ENCODE results near the gene CDKN3.
"Not testable (repeated sequence)": the region's sequence is repeated elsewhere in the genome, so short reads cannot be mapped to it uniquely, and the experiment has no call there.

CDKN3 gene

GRCh38 chr14:54450535-54450934, 53.7 kb downstream of the CDKN3 start:
- DNase-seq, result no peak
- no peak overlapping the region for H3K27ac ChIP-seq
- intact Hi-C loops (cut with DNase I; ENCODE audit: low total_unique reads), result no loop called here

GRCh38 chr14:54451121-54451601, 54.4 kb downstream of the CDKN3 start:
- Histone ChIP-seq H3K4me1 (no peaks in the 10 kb centered on the region), H3K36me3 (no peaks in the 10 kb centered on the region), H3K9me3 (no peaks in the 10 kb centered on the region), H3K27ac (no peak overlapping the region), H3K4me3 (no peak overlapping the region), H3K27me3 (no peaks in the 10 kb centered on the region)
- TF ChIP-seq, protein P1, sequence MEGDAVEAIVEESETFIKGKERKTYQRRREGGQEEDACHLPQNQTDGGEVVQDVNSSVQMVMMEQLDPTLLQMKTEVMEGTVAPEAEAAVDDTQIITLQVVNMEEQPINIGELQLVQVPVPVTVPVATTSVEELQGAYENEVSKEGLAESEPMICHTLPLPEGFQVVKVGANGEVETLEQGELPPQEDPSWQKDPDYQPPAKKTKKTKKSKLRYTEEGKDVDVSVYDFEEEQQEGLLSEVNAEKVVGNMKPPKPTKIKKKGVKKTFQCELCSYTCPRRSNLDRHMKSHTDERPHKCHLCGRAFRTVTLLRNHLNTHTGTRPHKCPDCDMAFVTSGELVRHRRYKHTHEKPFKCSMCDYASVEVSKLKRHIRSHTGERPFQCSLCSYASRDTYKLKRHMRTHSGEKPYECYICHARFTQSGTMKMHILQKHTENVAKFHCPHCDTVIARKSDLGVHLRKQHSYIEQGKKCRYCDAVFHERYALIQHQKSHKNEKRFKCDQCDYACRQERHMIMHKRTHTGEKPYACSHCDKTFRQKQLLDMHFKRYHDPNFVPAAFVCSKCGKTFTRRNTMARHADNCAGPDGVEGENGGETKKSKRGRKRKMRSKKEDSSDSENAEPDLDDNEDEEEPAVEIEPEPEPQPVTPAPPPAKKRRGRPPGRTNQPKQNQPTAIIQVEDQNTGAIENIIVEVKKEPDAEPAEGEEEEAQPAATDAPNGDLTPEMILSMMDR (IDR thresholded peaks at IDR 0.05), result no peak
- DNase-seq, result no peak
- intact Hi-C loops (cut with DNase I; ENCODE audit: low total_unique reads), result no loop called here

More at GRCh38 chr14:54450535-54450934, 53.7 kb downstream of the CDKN3 start:
- H3K27me3 ChIP-seq, result no peaks in the 10 kb centered on the region
- no peaks in the 10 kb centered on the region for H3K36me3 ChIP-seq
- H3K4me3 ChIP-seq, result no peak overlapping the region
- no peaks in the 10 kb centered on the region for H3K9me3 ChIP-seq
- no peaks in the 10 kb centered on the region for H3K4me1 ChIP-seq
- TF ChIP-seq, protein P1 (IDR thresholded peaks at IDR 0.05), result no peak

- intact Hi-C loops (cut with DNase I; ENCODE audit: low total_unique reads), result no loop called here
Observed at GRCh38 chr14:54451961-54452360, 55.2 kb downstream of the CDKN3 start.

DNA sequence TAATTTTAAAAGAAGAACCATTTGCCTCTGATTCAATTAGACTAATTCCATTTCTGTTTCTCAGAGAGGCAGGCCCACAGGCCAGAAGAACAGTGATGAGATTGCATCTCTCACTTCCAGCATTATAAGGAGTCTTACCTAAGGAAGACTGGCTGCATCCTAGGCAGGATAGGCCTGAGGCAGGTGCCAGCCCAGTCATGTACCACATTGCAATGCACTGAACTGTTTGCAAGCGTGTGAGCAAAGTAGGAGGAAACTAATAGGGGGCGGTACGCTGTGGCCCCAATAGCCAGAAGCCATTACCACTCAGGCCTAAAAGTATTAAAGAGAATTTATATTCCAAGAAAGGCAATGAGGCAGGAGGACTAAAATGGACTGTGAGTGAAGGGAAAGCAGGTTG, 56.4 kb downstream of the CDKN3 start:
- H3K36me3 ChIP-seq, result no peaks in the 10 kb centered on the region
- H3K4me3 ChIP-seq, result no peak overlapping the region
- TF ChIP-seq, protein P1 (IDR thresholded peaks at IDR 0.05), result no peak
- H3K27me3 ChIP-seq, result no peaks in the 10 kb centered on the region
- no peaks in the 10 kb centered on the region for H3K9me3 ChIP-seq
- intact Hi-C loops (cut with DNase I; ENCODE audit: low total_unique reads), result no loop called here
- no peak overlapping the region for H3K27ac ChIP-seq
- no peaks in the 10 kb centered on the region for H3K4me1 ChIP-seq
- DNase-seq, result no peak

More at GRCh38 chr14:54451961-54452360, 55.2 kb downstream of the CDKN3 start:
- no peaks in the 10 kb centered on the region for H3K27me3 ChIP-seq
- H3K4me1 ChIP-seq, result no peaks in the 10 kb centered on the region
- TF ChIP-seq, protein P1 (IDR thresholded peaks at IDR 0.05), result no peak
- DNase-seq, result no peak
- no peak overlapping the region for H3K27ac ChIP-seq
- no peaks in the 10 kb centered on the region for H3K9me3 ChIP-seq
- no peak overlapping the region for H3K4me3 ChIP-seq
- H3K36me3 ChIP-seq, result no peaks in the 10 kb centered on the region

DNA sequence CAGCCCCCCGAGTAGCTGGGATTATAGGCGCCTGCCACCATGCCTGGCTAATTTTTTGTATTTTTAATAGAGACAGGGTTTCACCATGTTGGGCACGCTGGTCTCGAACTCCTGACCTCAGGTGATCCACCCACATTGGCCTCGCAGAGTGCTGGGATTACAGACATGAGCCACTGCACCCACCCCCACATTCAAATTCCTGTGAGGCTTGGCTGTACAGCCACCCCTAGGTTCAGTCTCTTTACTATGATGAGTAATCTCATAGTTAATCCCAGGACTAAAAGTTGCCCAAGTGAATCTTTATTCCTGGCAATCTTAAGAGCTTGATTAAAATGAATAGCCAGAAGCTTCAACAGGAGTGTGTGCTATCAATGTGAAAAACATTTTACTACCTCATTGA, 57.2 kb downstream of the CDKN3 start:
- H3K36me3 ChIP-seq; H3K4me1 ChIP-seq; H3K4me3 ChIP-seq; intact Hi-C loops (cut with DNase I; ENCODE audit: low total_unique reads); H3K9me3 ChIP-seq; H3K27ac ChIP-seq; DNase-seq; H3K27me3 ChIP-seq: not testable (repeated sequence)

- Histone ChIP-seq H3K36me3 (no peaks in the 10 kb centered on the region), H3K4me3 (no peak overlapping the region), H3K27me3 (no peaks in the 10 kb centered on the region), H3K27ac (no peak overlapping the region), H3K4me1 (no peaks in the 10 kb centered on the region), H3K9me3 (no peaks in the 10 kb centered on the region)
- intact Hi-C loops (cut with DNase I; ENCODE audit: low total_unique reads), result no loop called here
- no peak for DNase-seq
- TF ChIP-seq, protein P1 (IDR thresholded peaks at IDR 0.05), result no peak
Observed at GRCh38 chr14:54455363-54455762, 58.6 kb downstream of the CDKN3 start.

DNA sequence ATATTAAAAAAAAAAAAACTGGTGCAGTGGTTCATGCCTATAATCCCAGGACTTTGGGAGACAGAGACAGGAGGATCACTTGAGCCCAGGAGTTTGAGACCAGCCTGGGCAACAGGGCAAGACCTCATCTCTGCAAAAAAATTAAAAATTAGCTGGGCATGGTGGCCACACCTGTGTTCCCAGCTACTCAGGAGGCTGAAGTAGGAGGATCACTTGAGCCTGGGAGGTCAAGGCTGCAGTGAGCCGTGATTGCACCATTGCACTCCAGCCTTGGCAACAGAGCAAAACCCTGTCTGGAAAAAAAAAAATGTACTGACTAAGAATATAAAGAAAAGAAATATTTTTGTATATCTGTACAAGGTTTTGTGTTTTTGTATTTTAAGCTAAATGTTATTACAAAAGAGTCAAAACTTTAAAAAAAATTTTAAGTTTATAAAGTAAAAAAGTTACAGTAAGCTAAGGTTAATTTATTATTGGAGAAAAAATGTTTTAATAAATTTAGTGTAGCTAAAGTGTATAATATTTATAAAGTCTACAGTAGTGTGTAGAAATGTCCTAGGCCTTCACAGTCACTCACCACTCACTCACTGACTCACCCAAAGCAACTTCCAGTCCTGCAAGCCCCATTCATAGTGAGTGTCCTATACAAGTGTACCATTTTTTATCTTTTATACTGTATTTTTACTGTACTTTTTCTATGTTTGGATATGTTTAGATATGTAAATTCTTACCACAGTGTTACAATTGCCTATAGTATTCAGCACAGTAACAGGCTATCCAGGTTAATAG, 60.2 kb downstream of the CDKN3 start:
- intact Hi-C loops (cut with DNase I; ENCODE audit: low total_unique reads); H3K4me1 ChIP-seq; H3K4me3 ChIP-seq; DNase-seq; H3K27ac ChIP-seq; H3K36me3 ChIP-seq; H3K27me3 ChIP-seq; H3K9me3 ChIP-seq: not testable (repeated sequence)
